GM19035 (cell line): Measurements from ENCODE around the gene MR1.

Source experiments
- ATAC-seq: cut with Tn5 transposase; IDR thresholded peaks from one replicate; pipeline ENCODE4 v1.9.1; 2021; ENCODE audit not compliant: unreplicated experiment

MR1 gene

DNA sequence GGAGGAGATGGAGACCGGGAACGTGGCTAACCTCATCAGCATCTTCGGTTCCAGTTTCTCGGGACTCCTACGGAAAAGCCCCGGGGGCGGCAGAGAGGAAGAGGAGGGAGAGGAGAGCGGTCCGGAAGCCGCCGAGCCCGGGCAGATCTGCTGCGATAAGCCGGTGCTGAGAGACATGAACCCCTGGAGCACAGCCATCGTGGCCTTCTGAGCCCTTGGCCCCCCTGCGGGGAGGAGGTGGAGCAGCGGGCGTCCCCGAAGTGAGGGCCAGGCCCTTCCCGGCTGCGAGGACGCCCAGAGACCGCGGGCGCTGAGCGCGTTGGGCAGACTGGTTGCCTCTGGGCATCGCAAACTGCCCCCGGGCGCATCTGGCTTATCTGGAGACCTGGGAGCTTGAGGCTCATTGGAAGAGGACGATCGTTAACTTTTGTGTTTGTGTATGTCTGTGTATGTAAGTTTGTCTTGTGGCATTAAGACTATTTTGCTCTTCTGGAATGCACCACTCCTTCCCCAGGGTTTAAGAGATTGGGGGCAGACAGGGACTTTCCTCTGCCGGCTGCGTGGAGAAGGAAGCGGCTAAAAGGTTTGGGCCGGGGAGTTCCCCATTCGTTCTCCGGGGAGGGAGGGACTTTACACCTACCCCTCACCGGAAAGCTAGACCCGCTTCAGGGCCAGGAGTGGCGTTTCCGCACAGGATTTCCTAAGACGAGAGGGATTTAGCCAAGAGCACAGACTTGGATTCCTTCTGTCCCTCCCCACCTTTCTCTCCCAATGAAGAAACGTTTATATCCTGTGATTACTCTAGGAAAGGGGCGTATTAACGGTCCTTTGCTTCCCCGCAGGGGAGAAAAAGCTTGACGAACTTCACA is 56.1 kb downstream of the MR1 start:
- peak; percentile 33 for ATAC-seq

- no peak for ATAC-seq
Observed at GRCh38 chr1:181090641-181091126, 56.9 kb downstream of the MR1 start.

GRCh38 chr1:181091309-181092040 is 57.7 kb downstream of the MR1 start:
- no peak for ATAC-seq

DNA sequence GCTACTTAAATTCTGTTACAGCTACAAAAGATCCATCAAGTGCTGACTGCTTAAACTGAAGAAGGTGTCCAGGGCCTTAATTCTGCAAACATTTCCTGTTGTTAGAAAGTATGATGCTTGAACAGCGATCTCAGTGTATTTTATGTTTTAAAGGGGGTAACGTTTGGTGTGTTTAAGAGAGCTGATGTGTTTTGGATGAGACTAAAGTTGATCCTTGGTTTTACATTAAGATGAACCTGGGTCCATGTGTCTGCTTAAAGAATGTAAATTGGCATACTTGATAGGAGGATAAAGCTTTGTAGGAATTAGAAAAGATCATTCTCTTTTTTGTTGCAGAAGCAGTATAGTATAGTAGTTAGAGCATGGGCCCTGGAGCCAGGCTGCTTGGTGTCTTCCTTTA is 58.3 kb downstream of the MR1 start:
- no peak for ATAC-seq

DNA sequence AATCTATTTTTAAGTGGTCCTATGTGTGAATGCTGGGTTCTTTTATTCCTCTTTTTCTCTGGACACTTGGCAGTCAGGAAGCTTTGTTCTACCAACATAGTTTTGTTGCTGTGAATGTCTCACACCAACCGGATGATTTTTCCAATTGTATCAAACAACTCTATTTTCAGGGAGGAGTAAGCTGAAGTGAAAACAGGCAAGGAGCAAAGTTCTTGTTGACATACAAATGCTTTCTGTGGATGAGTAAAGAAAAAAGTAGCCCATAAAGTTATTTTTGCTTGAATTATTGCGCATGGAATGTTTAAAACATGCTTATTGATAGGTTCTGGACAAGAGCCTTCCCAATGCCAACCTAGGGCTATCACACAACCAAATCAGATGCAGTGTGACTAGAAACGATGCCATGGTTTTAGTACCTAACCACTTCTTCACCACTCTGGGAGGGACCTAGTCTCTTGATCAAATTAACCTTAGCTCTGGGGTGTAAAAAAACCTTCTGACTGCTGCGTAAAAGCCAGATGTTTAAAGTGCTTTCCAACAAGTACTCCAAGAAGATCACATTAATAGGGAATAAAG is 59.2 kb downstream of the MR1 start:
- ATAC-seq = no peak

DNA sequence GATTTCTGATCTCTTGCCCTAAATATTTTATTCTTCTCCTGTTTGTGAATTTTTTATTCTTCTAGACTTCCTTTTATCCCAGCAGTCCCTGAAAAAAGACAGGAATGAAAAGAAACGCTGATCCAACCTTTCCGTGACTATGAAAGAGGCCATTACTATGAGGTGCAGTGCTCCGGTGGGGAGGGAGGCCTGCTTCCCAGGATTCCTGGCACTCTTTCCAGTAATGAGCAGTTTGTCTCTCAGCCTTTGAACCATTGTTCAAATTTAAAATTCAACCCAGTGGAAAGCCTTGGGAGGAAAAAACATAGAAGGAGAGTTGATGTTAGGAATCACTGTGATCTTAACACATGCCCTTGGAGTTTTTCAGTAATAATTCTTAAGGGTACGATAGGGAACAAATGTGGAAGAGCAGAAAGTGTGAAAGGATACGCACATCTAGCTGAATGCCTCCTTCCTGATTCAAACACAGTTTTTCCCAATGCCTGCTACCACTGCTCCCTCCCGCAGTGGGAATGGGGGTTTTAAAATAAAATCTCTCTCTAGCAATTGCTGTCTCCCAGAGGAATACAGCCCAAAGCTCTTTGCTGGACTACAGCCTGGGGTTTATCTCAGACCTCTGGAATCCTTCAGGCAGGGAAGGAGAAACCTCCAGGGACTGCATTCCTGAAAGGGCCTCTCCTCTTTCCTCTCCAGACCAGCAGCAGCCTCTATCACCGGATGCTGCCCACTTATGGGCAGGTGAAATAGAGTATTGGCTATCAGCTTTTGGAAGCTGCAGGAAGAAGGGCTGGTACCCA is 60.8 kb downstream of the MR1 start:
- ATAC-seq = no peak

GRCh38 chr1:181095260-181095659 is 61.5 kb downstream of the MR1 start:
- no peak for ATAC-seq

DNA sequence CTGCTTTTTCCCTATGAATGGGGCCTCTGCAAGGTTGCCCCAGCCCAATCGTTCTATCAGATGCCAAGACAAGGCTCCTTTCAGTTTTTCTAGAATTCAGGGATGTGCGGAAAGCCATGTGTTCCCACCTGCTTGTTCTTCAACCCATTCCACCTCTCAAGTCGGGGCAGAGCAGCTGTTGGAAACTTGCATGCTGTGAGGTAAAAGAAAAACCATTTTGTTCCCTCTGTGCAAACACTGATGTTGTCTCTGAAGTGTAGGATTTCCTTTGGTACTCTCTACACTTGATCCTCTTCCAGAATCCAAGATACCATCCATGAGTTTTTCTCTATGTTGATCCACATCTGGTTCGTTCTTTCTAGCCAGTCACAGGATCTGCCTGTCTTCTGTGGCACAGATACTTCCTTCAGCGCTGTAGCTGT is 62.0 kb downstream of the MR1 start:
- ATAC-seq = no peak

- no peak for ATAC-seq
Observed at GRCh38 chr1:181097242-181097641, 63.5 kb downstream of the MR1 start.

DNA sequence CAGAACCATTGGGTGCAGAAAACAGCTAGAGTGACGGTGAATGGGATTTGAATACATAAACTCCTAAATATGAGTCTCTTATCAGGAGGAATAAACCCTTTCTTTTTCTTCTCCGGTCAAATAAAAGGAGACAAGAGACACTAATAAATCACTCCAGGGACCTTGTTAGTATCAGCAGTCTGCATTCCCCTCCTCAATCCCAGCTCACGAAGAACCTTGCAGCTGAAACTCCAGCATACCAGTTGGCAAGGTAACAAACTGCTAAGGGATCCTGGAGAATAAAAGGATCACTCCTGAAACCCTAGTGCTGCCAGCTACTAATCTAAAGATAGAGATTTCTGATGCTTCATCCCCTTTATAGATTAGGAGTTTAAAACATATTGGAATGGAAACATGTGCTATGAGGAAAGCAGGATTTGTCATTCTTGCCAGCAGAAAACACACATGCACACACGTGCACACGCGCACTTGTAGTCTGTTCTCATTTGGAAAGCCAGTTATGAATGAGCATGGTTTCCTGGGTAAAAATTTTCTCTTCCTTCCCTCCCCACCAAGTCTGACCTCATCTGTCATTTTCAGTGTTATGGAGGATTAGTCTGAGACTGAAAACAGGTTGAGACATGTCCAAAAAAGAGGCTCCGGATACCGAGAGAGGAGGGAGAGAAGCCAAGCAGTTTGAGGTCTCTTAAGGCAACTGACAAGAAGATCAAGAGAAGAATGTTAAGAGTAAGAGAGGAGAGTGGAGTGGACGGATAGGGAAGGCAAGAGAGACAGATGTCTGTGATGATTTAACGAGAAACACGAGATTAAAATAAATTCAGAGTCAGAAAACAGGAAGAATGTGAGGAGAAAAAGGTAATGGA is 65.6 kb downstream of the MR1 start:
- peak; percentile 64 for ATAC-seq

- ATAC-seq = no peak
Observed at GRCh38 chr1:181100015-181100905, 66.5 kb downstream of the MR1 start.

DNA sequence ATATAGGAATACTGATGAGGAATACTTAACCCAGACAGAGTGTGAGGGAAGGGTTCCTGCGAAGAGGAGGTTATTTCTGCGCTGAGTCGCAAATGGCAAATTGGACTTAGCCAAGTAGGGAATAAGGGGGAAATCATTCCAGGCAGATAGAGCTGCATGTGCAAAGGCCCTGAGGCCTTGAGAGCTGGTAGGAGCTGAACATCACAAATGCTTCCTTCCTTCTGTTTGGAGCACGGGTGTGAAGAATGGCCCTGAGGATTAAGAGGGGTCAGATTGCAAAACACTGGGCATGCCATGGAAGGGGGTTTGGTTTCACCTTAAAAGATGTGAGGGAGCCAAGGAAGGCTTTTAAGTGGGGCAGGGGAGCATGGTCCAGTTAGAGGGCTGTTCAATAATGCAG is 67.2 kb downstream of the MR1 start:
- no peak for ATAC-seq

- no peak for ATAC-seq
Observed at GRCh38 chr1:181101581-181102226, 67.9 kb downstream of the MR1 start.

GRCh38 chr1:181102841-181103240 is 69.1 kb downstream of the MR1 start:
- no peak for ATAC-seq

- ATAC-seq = no peak
Observed at GRCh38 chr1:181103399-181103798, 69.6 kb downstream of the MR1 start.

DNA sequence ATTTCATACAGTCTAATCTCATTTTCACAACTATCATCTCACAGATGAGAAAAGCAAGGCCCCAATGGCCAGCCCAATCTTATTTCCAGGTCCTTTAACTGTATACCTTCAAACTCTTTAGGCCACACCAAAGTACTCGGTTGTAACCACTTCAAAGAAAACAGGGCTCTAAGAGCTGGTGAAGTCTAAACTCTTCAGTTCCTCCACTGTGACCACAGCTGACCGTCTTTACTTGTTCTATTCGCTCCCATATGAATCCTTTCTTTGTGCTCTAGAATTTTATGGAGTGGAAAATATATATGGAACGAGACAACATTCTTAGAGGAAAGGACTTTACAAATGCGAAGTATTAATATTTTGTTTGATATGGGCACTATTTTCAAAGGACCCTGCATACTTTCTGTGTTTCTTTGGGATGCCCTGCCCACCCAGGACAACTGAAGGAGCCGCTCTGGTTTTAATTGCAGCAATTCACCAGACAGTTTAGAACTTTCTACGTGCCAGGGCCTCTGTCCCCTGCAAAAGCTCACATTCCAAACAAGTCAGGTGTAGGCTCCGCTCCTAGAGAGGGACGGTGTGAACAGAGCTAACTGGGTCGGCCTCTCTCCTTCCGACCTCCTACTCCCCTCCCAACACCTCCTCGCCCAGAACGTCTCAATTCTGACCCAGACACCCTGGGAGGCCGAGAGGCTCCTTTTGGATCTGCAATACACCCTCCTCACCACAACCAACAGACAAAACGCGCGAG is 70.4 kb downstream of the MR1 start:
- peak; percentile 20 for ATAC-seq

GRCh38 chr1:181104790-181105133 is 71.0 kb downstream of the MR1 start:
- ATAC-seq = no peak
